Activated CD8-positive, alpha-beta memory T cell treated with anti-CD3 and anti-CD28 coated beads, Interleukin-2, amount 50 U/mL, for 24 hours (primary cell): Measurements from ENCODE around the gene PRR5L.
"Not testable (repeated sequence)": the region's sequence is repeated elsewhere in the genome, so short reads cannot be mapped to it uniquely, and the experiment has no call there.

ENCODE experiments used
- DNase-seq: peaks from one replicate; pipeline ENCODE4 v3.0.0-alpha.2; 2020; ENCODE audit errors: extremely low read depth

PRR5L gene

GRCh38 chr11:36459046-36459445, 163.0 kb downstream of the PRR5L start:
- no peak for DNase-seq

- DNase-seq = no peak
Measured at GRCh38 chr11:36460220-36460619, 164.1 kb downstream of the PRR5L start.

DNA sequence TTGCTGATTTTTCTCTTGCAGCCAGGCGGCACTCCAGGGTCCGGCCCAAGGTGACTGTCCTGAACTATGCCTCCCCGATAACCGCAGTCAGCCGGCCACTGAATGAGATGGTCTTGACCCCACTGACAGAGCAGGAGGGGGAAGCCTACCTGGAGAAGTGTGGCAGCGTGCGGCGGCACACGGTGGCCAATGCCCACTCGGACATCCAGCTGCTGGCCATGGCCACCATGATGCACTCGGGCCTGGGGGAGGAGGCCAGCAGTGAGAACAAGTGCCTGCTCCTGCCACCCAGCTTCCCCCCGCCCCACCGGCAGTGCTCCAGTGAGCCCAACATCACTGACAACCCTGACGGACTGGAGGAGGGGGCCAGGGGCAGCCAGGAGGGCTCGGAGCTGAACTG, 166.2 kb downstream of the PRR5L start:
- no peak for DNase-seq

DNA sequence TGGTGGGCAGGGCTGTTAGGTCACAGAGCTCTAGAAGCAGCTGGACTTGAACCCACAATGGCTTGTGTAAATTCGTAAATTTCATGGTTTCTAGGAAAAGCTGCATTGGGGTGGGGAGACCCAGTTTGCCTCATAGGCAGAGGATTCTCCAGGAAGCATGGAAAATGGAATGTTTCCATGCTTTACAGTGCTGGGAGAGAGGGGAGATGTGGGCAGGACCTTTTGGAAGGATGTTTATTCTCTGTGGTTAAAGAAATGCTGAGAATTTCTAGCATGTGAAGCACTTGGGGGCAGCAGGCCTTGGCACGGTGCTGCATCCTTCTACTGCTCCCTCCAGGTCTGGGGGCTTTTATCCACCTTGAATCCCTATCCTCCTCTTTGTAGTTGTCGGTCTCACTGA, 167.7 kb downstream of the PRR5L start:
- no peak for DNase-seq

DNA sequence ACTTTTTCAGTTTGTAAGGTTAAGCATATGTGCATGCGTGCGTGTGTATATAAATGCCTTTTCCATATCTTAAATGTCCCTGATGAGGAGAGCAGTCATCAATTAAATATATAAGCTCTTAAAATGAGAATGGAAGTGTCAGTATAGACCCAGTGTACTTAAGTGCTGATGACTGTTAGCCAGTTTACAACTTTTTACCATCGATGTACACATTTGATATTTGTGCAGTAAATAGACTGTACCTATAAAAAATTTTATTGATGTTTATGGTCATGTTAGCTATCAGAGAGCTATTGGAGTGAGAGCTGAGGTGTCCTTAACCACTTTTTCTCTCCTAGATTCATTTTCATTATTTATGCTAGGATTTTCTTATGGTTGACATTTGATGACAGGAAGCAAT, 168.6 kb downstream of the PRR5L start:
- DNase-seq = no peak

- DNase-seq = no peak
Measured at GRCh38 chr11:36465449-36466163, 169.5 kb downstream of the PRR5L start.

DNA sequence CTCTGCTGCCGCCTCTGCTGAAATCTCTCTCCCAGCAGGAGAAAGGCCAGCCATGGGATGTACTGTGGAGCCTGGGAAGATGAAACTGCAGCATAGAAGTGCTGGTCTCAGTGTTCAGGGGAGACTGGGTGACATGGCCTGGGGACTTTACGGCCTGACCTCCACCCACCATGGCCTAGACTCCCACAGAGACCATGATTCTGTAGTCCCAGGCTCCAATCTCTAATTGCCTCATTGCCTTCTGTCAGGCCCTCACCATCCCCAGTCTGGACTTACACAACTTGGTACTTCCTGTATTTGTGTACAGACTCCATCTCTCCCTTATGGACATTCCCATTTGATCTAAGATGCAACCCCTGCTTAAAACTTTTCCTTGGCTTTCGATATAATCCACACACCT, 170.9 kb downstream of the PRR5L start:
- DNase-seq = no peak

DNA sequence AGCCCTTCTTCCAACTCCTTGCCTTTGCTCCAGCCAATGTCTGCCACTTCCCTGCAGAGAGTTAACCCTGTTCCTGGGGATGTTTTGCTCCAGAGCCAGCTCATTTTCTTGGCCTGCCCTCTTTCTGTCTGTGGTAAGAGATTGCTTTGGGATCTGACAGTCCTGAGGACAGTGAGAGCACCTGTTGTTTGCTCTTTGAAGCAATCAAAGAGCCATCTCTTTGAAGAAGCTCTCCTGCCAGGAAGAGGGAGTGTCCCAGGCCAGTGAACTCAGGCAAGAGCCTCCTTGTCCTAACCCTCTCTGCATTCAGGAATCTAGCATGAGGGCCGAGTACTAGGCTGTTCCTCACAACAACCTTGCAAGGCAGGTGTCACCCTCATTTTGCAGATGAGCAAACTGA, 171.8 kb downstream of the PRR5L start:
- DNase-seq = no peak

GRCh38 chr11:36469063-36469462, 173.0 kb downstream of the PRR5L start:
- no peak for DNase-seq

DNA sequence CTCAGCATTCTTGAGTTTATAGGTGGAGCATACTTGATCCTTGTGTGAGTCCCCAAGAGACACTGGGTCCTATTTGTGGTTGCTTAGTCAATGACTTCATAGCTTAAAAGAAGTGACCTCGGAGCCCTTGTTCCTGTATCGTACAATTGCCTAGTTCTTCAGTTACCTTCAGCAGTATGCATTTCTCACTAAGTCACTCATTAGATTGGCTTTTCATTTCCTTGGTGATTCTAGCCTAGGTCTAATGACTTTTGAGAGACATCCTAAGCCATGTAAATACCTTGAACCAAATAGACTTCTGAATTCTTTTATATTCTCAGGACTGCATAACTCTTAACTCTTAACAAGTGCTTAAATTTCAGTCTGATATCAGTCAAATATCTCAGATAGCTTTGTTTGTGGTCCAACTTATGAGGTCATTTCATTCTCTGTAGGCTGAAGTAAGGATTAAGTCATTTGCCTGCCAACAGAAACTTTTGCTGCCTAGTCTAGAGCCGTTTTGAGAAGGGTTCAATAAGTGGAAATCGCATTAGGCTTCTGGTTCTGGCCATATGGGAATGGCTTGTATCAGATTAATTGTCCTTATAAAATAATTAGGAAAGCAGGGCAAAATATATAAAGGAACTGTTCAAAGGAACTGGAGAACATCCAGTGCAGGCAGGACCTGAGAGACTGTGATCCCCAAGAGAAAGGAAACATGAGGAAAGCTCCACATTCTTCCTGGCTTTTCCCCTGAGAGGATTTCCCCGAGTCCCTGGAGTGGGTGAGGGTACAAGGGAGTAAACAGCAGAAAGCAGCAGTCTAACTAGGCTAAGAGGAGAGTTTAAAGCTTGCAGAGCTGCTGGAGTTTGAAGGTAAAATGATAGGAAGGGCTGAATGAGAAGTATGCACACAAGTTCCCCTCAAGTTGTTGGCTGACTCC, 174.1 kb downstream of the PRR5L start:
- DNase-seq = no peak

- no peak for DNase-seq
Measured at GRCh38 chr11:36471577-36471976, 175.5 kb downstream of the PRR5L start.

- no peak for DNase-seq
Measured at GRCh38 chr11:36475192-36475591, 179.1 kb downstream of the PRR5L start.

- DNase-seq = no peak
Measured at GRCh38 chr11:36478700-36479329, 182.7 kb downstream of the PRR5L start.

GRCh38 chr11:36480833-36481232, 184.7 kb downstream of the PRR5L start:
- DNase-seq = no peak

GRCh38 chr11:36483042-36483441, 187.0 kb downstream of the PRR5L start:
- not testable (repeated sequence) for DNase-seq

DNA sequence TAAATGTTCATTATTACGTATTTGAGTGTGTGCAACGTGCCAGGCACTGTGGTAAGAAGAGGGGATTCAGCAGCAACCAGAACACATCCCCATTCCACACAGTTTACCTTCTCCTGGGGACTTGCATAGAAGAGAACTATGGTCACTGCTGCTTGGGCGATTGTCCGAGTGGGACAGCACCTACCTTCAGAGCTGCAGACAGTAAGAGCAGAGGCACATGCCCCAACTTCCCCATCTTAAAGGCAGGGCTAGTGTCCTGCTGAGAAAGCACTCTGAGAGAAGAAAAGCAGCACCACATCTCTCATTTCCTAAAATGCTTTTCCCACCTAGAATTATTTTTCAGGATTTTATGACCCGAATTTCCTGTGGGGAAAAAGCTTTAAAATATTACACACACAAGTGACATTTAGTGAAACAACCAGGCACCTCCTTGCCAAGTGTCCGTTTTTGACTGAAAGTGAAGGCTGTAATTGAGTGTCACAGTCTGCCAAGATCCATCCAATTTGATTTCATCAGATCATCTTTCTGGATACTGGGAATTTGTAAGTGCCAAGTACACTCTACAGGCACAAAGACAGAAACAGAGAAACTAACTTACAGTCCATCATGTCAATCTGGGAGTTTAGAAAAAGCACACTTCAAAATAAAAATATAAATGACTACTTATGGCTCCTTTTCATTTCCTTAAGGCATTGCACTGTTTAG, 189.4 kb downstream of the PRR5L start:
- no peak for DNase-seq

DNA sequence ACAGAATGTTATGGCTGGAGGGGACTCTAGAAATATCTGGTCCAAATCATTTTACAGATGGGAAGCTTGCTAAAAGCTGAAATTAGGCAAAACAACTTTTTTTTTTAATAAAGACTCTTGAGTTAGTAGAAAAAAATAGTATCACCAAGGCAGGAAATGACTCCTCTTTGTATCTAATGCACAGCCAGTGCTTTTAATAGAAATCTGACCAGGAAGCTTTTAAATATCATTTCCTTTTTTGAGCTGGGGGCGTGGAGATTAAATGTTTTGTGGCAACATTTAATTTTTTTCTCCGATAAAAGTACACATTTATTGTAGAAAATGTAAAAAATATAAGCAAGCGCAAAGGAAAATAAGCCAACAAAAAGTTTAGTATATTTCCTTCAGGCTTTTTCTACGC, 191.5 kb downstream of the PRR5L start:
- DNase-seq = no peak

- DNase-seq = no peak
Measured at GRCh38 chr11:36488096-36488495, 192.0 kb downstream of the PRR5L start.

DNA sequence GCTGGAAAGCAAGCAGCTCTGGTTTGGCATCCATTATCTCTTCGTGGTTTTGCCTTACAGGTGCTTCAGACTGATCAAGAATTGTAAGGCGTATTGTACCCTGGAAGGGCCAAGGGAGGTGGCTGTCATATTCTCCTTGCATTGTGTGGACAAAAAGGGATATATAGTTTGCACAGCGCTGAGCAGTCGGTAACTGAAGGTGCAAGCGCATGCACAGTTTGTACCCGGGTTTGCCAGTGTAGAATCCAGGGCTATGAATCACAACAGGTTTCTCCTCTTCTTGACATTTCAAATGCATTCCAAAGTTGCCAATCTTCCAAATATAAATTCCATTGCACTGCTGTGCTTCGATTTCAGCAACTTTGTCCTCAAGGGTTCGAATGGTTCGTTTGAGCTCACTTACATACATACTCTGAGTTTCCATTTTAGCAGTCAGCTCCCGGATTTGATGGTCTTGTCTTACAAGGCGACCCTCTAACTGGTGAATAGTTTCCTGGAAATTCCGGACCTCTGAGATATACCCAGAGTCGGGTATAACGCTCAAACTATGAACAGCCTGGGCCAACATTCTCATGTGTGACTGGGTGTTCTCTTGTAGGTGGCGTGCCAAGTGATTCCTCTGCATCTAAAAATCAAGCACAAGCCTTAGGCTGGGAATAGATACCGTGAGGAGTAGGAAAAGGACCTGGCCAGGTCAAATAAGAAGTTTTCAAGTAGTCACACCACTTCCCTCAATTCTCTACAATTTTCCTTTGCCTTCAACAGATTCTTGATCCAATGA, 194.1 kb downstream of the PRR5L start:
- no peak for DNase-seq

- DNase-seq = no peak
Measured at GRCh38 chr11:36492724-36493304, 196.7 kb downstream of the PRR5L start.

GRCh38 chr11:36493332-36493731, 197.2 kb downstream of the PRR5L start:
- DNase-seq = no peak
